NCI-H2196 (cell line): ENCODE data around the gene PRCD.
A peak's percentile ranks its signal among the peaks of the same experiment; 100 is the strongest.

Experiments
- DNase-seq: peaks from one replicate; lab custom pipeline; 2025; ENCODE audit not compliant: unreplicated experiment; lab: John Stamatoyannopoulos, UW

The PRCD gene

DNA sequence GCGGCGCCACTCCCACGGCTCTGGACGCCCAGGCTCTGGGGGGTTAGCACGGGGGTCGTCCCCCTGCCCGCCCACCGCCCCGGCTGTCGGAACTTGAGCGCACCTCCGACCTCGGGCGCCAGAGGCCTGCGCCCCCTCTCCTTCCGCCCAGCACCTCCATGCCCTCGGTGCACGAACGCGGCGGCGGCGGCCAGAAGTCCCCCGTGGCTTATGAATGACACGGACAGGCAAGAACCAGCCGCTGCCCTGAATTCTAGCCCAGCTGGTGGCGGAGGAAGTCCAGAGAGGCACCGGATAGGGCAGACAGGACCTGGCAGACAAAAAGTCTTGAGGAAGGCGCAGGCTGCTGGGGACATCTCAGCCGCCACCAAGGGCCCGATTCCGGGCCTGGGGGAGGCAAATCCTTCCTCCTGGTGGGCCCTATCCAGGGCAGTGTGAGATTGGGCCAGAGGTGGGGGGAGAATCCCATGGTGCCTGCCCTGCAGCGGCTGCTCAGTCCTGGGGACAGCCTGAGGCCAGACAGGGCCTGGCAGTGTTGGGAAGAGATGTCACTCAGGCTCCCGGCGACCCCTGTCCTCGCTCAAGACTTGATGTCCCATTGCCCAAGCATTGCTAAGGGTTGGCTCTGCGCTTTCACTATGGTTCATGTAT, 1.4 kb upstream of the PRCD start:
- DNase-seq, result no peak

GRCh38 chr17:76538941-76539570, 788 bp upstream of the PRCD start:
- no peak for DNase-seq

- peak; percentile 99 for DNase-seq
Measured at GRCh38 chr17:76540381-76541300, 797 bp downstream of the PRCD start.

DNA sequence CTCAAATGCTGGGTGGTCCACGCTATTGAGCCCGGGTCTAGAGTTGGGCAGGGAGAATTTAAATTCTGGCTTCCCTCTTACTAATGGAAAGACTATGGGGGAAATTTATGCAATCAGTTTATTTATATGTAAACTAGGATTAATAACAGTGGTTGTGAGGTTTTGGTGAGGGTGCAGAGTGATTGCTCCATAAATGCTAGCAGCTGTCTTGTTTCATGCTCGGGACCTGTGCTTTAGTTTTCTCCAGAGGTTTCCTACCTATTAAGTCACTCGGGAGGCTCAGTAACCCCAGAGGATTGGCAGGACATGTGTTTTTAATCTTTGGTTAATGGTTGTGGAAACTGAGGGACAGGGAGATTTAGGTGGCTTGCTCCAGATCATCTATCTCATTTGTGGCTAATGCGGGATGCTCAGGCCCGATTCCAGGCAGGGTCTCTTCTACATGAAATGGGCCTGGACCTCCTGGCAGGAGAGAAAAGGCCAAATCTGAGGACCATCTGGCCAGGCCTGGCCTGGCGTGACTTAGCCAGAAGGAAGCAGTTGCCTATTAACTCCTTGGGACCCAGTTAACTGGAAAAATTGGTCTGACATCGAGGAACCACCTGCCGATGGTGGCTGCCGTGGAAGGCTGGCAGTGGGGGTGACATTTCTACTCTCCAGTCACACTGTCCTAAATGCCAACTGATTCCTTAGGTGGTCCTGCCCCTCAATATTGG, 2.1 kb downstream of the PRCD start:
- DNase-seq, result no peak

- DNase-seq, result no peak
Measured at GRCh38 chr17:76542566-76542971, 2.7 kb downstream of the PRCD start.

DNA sequence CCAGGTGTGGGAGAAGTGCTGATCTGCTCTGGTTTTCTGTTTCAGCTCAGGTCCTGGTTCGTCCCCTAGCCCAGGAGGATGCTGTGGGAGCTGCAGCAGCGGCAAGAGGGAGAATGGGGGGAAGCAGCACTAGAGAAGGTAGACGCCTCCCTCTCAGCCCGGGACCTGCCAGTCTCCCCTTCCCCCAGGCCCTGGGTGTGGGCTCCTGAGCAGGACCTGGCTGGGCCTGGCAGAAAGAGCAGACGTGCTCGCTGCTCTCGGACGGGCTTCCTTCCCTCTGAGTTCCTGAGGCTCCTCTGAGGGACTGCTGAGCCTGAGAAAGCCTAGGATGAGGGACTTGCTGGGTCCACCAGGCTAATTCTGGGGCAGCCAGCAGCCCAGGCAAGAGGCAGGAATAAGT, 3.1 kb downstream of the PRCD start:
- no peak for DNase-seq

- DNase-seq, result no peak
Measured at GRCh38 chr17:76543482-76543825, 3.6 kb downstream of the PRCD start.

DNA sequence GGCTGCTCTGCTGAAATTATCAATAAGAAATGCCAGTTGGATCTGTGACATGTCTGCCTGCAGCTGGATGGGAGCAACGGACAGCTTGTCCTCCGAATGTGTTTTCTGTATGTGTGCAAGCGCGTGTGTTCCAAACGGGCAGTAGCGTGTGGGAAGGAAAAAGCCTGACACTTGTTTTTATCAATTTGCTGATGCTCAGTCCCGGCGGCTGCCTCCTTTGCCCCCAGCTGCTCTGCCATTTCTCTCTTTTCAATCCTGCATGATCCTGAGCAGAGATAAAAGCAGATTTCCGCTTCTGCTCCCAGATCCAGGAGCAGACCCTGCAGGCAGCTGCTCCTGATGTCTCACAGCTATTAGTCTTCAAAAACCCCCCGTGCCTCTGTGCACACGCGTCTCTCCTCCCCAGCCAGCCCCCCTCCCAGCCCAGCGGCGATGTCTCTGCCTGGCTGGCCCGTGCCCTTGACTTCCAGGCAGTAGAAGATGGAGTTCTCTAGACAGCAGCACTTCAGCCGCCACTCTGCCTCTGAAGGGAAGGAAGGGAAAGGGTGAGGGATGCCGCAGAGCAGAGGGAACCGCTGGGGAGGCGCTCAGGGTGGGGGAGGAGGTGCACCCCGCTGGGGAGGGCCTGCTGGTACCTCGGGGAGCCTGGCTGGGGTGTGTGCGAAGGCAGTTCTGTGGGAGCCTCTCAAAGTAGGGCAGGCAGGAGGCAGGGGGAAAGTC, 4.1 kb downstream of the PRCD start:
- no peak for DNase-seq

DNA sequence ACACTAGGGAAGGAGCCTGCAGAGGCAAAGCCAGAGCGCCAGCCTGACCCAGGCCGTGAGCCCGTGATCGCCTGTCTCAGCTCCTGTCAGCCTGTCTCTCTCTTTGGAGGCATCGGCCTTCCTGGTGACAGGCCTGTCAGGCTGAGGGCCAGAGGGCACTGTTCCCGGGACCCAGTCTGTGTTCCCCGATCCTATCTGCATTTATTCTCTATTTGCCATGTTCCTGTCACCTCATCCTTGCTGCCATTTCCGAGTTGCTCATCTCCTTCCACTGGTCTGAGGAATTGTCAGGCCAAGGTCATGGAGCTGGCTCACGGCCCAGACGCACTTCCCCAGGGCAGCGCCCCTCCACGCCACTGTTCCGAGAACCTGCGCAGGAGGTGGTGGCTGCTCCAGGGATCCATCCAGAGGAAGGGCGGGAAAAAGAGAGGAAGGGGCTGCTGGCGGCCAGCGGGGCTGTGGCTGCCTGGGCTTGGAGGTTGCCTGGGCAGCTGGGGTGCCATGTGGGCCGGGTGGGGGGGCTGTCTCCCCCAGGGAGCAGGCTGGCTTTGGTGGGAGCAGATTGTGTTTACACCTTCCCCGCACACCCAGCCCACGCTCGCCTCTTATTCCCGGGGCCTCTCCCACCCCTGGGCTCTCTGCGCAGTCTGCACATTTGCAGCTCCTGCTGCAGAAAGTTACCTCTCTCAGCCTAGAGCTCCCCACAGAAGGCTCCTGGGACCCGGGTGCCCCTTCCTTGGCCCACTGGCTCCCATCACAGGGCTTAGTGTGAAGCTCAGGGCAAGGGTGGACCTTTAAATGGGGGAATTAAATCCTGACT, 4.9 kb downstream of the PRCD start:
- DNase-seq, result no peak

DNA sequence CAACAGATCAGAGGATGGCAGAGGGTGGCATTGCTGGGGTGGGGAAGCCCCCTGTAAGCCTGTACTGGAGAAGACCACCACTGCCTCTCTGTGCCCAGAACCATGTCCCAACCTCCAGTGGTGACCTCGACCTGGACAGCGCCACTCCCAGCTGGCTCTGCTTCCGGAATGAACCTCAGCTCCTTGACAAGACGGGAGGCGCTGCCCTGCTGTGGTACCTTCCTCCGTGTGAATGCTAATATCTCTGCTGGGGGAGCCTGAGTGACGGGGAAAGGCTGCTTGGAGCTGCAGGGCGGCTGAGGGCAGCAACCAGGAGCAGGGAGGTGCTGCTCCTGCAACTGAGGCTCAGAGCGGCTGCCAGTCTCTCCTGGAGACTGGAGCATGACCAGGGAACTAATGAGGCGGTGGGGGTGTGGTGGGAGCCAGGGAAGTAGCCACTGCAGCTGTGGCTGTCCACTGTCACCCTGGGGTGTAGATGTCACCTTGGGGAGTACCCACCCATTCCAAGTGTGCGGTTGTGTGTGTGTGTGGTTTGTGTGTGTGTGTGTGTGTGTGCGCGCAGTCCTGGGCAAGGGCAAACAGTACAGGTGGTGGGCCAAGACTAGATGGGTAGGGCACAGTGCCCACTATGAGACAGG, 6.2 kb downstream of the PRCD start:
- no peak for DNase-seq

- no peak for DNase-seq
Measured at GRCh38 chr17:76546556-76547182, 6.8 kb downstream of the PRCD start.

- DNase-seq, result peak; percentile 65
Measured at GRCh38 chr17:76547183-76547641, 7.4 kb downstream of the PRCD start.

DNA sequence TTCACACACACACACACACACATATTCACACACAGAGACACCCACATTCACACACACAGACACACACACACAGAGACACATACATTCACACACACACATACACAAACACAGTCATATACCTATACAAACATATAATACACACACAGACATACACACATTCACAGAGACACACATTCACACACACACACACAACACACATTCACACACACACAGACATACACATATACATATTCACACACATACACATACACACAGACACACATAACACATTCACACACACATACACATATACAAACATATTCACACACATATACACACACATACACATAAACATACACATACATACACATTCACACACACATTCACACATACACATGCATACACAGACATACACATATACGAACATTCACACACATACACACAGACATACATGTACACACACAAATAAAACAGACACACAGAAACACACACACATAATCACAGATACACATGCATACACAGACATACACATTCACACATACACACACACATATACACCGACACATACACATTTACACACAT, 7.9 kb downstream of the PRCD start:
- no peak for DNase-seq

GRCh38 chr17:76548378-76549214, 8.8 kb downstream of the PRCD start:
- no peak for DNase-seq

GRCh38 chr17:76549215-76549518, 9.3 kb downstream of the PRCD start:
- no peak for DNase-seq

- no peak for DNase-seq
Measured at GRCh38 chr17:76549539-76549938, 9.7 kb downstream of the PRCD start.

DNA sequence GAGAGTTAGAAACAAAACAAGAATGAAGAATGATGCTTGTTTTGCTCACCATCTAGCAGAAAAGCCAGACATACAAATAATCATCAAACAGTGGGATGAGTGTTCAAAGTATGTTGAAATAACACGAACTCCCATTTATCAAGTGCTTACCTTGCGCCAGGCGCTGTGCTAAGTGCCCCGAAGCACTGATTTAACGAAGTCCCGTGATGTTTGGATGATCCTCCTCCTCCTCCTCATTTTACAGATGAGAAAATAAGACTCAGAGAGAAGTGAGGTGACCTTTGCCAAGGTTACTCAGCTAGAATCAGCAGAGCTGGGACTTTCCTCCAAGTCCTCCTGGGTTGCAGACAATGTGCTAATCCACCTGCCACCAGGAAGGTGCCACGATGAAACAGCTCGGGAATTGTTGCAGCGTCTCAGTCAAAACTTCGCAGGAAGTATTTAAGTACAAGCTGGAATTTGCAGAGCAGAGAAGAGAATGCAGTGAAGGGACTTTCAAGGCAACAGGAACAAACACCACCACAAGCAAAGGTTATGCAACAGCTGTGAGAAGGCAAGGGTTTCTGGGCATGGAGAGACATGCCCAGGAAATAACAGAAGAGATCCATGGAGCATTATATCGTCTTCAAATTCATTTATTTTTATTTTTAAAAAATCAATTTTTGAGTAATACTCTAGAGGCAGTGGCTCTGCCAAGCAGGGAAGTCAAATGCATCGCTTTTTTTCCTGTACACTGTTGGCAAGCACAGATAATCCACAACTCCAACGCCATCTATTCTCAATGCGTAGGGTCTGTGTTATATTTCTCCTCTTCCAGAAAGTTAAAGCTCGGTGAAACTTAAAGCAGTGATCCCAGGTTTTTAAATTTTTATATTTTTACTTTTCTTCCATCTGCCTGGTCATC, 11.1 kb downstream of the PRCD start:
- no peak for DNase-seq
